Measurements from ENCODE around the gene THTPA. TPM values are rescaled to one million over a fixed set of nuclear protein-coding genes. Genes with fewer than 3 reads are reported as not detected.
A peak's percentile ranks its signal among the peaks of the same experiment; 100 is the strongest.

THTPA gene
- total RNA-seq, 1 donor from 2014 or later: 7.7 TPM

- TF ChIP-seq EZH2phosphoT487 (IDR thresholded peaks at IDR 0.05) (no peak), EZH2 (IDR thresholded peaks at IDR 0.05) (no peak), CTCF (IDR thresholded peaks at IDR 0.05) (no peak)
- Histone ChIP-seq H3K4me2 (no peak overlapping the region), H3K9ac (no peak overlapping the region), H3F3A (ENCODE audit: low read depth) (no peaks in the 10 kb centered on the region), H3K27me3 (no peaks in the 10 kb centered on the region), H4K20me1 (ENCODE audit: low read depth) (no peaks in the 10 kb centered on the region), H3K27ac (no peak overlapping the region), H3K36me3 (no peaks in the 10 kb centered on the region), H3K9me3 (ENCODE audit: low read depth) (no peaks in the 10 kb centered on the region), H2AFZ (replicated peaks) (no peak overlapping the region), H3K79me2 (ENCODE audit: low read depth) (no peaks in the 10 kb centered on the region), H3K4me1 (peaks cover 4% of the 10 kb centered on the region), H3K4me3 (no peak overlapping the region)
- peaks cover 17% of the 10 kb centered on the region for H3K27me3 Mint-ChIP-seq (ENCODE audit: insufficient read depth, low read depth)
- no peaks in the 10 kb centered on the region for H3K9me3 Mint-ChIP-seq
- H3K4me3 Mint-ChIP-seq: no peak overlapping the region
- H3K36me3 Mint-ChIP-seq: peaks cover 19% of the 10 kb centered on the region
- DNase-seq (ENCODE audit: low spot score): no peak
- peaks cover 8% of the 10 kb centered on the region for H3K4me1 Mint-ChIP-seq
- H3K27ac Mint-ChIP-seq: no peak overlapping the region
Measured at GRCh38 chr14:23525611-23526010, 30.5 kb upstream of the THTPA start.

GRCh38 chr14:23528555-23528954, 27.5 kb upstream of the THTPA start:
- peaks cover 8% of the 10 kb centered on the region for H3K4me1 Mint-ChIP-seq
- no peaks in the 10 kb centered on the region for H3K9me3 Mint-ChIP-seq
- Histone ChIP-seq H3F3A (ENCODE audit: low read depth) (no peaks in the 10 kb centered on the region), H3K9ac (no peak overlapping the region), H3K27me3 (no peaks in the 10 kb centered on the region), H3K27ac (no peak overlapping the region), H3K4me3 (no peak overlapping the region), H3K4me2 (no peak overlapping the region), H4K20me1 (ENCODE audit: low read depth) (no peaks in the 10 kb centered on the region), H3K36me3 (no peaks in the 10 kb centered on the region), H3K9me3 (ENCODE audit: low read depth) (no peaks in the 10 kb centered on the region), H3K79me2 (ENCODE audit: low read depth) (no peaks in the 10 kb centered on the region), H2AFZ (replicated peaks) (no peak overlapping the region), H3K4me1 (peaks cover 4% of the 10 kb centered on the region)
- H3K36me3 Mint-ChIP-seq: peaks cover 25% of the 10 kb centered on the region
- TF ChIP-seq CTCF (IDR thresholded peaks at IDR 0.05): peak; percentile 40
- no peak for TF ChIP-seq EZH2phosphoT487 (IDR thresholded peaks at IDR 0.05)
- TF ChIP-seq EZH2 (IDR thresholded peaks at IDR 0.05): no peak
- H3K4me3 Mint-ChIP-seq: no peak overlapping the region
- H3K27me3 Mint-ChIP-seq (ENCODE audit: insufficient read depth, low read depth): peaks cover 12% of the 10 kb centered on the region
- H3K27ac Mint-ChIP-seq: peak overlapping the region; percentile 42
- DNase-seq (ENCODE audit: low spot score): peak; percentile 28

DNA sequence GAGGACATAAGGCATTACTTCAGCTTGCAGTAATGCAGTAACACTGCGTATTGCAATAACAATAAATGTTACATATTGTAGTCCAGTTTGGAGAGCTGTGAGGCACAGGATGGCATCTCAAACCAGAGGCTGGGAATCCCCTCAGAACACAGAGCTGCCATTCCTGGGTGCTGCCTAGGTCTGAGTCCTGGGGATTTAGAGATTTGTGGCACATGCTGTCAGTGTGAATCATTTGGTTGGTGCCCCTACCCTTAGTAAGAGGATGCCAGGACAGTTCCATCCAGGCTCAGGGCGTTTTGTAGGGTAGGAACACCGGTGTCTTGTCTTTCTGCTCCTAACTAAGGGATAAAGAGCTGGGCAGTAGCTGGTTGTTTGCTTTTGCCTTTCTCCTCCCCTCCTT, 27.1 kb upstream of the THTPA start:
- Histone ChIP-seq H2AFZ (replicated peaks) (no peak overlapping the region), H3K79me2 (ENCODE audit: low read depth) (no peaks in the 10 kb centered on the region), H3K27me3 (no peaks in the 10 kb centered on the region), H3K4me2 (no peak overlapping the region), H3K27ac (no peak overlapping the region), H3K36me3 (no peaks in the 10 kb centered on the region), H3K9me3 (ENCODE audit: low read depth) (no peaks in the 10 kb centered on the region), H3K9ac (no peak overlapping the region), H3K4me1 (peaks cover 4% of the 10 kb centered on the region), H4K20me1 (ENCODE audit: low read depth) (no peaks in the 10 kb centered on the region), H3F3A (ENCODE audit: low read depth) (no peaks in the 10 kb centered on the region), H3K4me3 (no peak overlapping the region)
- Mint-ChIP-seq H3K4me1 (peaks cover 8% of the 10 kb centered on the region), H3K36me3 (peaks cover 25% of the 10 kb centered on the region), H3K27ac (peak overlapping the region; percentile 7), H3K27me3 (ENCODE audit: insufficient read depth, low read depth) (peaks cover 12% of the 10 kb centered on the region), H3K4me3 (no peak overlapping the region), H3K9me3 (no peaks in the 10 kb centered on the region)
- DNase-seq (ENCODE audit: low spot score): no peak
- TF ChIP-seq CTCF (IDR thresholded peaks at IDR 0.05) (no peak), EZH2 (IDR thresholded peaks at IDR 0.05) (no peak), EZH2phosphoT487 (IDR thresholded peaks at IDR 0.05) (no peak)

Data from neural progenitor cell (in vitro differentiated cells).